ENCODE data around the gene REP15. TPM values are rescaled to one million over a fixed set of nuclear protein-coding genes. Genes with fewer than 3 reads are reported as not detected.

REP15 gene
- total RNA-seq, 1 experiment from 2014 or later = 1.4 TPM

DNA sequence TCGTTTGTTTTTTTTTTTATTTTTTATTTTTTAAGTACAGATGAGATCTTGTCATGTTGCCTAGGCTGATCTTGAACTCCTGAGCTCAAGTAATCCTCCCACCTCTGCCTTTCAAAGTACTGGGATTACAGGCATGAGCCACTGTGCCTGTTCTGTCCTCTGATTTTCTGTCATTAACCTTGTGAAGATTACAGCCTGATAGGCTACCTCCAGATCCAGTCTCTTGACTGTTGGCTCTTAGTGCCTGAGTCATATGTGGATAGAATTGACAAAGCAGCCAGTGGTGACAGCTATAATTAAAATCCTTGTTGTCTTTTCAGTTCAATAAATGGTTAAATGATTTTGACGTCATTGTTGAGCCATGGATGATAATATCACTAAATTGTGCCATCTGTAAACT, 21.3 kb upstream of the REP15 start:
- ChIA-PET POLR2A (ENCODE audit: unreplicated experiment) (interaction anchor here (0.6 kb wide), 1 partner anchor 66 kb away, joined by 4 read pairs; no protein-coding TSS in a partner anchor), CTCF (interaction anchor here (0.6 kb wide), 1 partner anchor 197 kb away, joined by 12 read pairs; no protein-coding TSS in a partner anchor)
- Histone ChIP-seq H3K27ac (no peak overlapping the region), H3F3A (ENCODE audit: insufficient read depth, low read depth) (no peaks in the 10 kb centered on the region), H3K4me2 (no peak overlapping the region), H3K4me3 (no peak overlapping the region), H3K9me2 (ENCODE audit: insufficient read depth) (no peaks in the 10 kb centered on the region), H3K4me1 (replicated peaks; ENCODE audit: insufficient read depth) (no peaks in the 10 kb centered on the region), H3K27me3 (ENCODE audit: insufficient read depth, low read depth) (no peaks in the 10 kb centered on the region), H3K9me3 (ENCODE audit: insufficient read depth, low read depth) (no peaks in the 10 kb centered on the region), H4K20me1 (ENCODE audit: insufficient read depth) (no peaks in the 10 kb centered on the region), H3K36me3 (ENCODE audit: low read depth) (0 out of 2 replicates have a peak, but pooled peaks cover 7% of the 10 kb centered on the region), H2AFZ (no peak overlapping the region), H3K79me2 (ENCODE audit: low read depth) (no peaks in the 10 kb centered on the region)
- TF ChIP-seq, protein P1, sequence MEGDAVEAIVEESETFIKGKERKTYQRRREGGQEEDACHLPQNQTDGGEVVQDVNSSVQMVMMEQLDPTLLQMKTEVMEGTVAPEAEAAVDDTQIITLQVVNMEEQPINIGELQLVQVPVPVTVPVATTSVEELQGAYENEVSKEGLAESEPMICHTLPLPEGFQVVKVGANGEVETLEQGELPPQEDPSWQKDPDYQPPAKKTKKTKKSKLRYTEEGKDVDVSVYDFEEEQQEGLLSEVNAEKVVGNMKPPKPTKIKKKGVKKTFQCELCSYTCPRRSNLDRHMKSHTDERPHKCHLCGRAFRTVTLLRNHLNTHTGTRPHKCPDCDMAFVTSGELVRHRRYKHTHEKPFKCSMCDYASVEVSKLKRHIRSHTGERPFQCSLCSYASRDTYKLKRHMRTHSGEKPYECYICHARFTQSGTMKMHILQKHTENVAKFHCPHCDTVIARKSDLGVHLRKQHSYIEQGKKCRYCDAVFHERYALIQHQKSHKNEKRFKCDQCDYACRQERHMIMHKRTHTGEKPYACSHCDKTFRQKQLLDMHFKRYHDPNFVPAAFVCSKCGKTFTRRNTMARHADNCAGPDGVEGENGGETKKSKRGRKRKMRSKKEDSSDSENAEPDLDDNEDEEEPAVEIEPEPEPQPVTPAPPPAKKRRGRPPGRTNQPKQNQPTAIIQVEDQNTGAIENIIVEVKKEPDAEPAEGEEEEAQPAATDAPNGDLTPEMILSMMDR (conservative IDR thresholded peaks at IDR 0.05) = no peak
- TF ChIP-seq EZH2 (IDR thresholded peaks at IDR 0.05; ENCODE audit: low read depth) = no peak
- no TSS peak for BruUV-seq (replicated peaks)
- DNase-seq = no peak
- intact Hi-C loops (cut with micrococcal nuclease; ENCODE audit: unreplicated experiment) = no loop called here

DNA sequence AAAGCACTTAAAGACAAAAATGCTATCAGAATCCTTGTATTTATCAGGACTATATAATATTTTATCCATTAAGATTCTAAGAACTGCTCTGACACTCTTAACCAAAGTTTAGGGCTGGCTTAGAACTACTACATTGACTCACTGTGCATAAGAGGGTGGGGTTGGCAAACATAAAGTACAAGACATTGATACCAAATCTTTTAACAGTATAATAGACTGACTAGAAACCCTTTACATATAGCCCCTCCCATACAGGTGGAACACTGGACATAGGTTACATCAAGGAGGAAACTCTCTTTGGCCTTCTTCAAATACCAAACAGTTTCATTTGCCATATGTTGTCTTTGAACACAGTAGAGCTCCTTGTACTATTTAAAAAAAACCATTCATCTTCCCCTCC, 15.6 kb upstream of the REP15 start:
- no peak overlapping the region for H3K4me3 ChIP-seq
- BruUV-seq (replicated peaks) = no TSS peak
- intact Hi-C loops (cut with micrococcal nuclease; ENCODE audit: unreplicated experiment) = no loop called here
- H3F3A ChIP-seq (ENCODE audit: insufficient read depth, low read depth) = no peaks in the 10 kb centered on the region
- H3K4me2 ChIP-seq = no peak overlapping the region
- DNase-seq = no peak
- CTCF ChIA-PET = interaction anchor here (0.6 kb wide), 1 partner anchor 305 kb away, joined by 3 read pairs; no protein-coding TSS in a partner anchor
- 0 out of 2 replicates have a peak, but pooled peaks cover 8% of the 10 kb centered on the region for H3K36me3 ChIP-seq (ENCODE audit: low read depth)
- no peaks in the 10 kb centered on the region for H3K79me2 ChIP-seq (ENCODE audit: low read depth)
- no peaks in the 10 kb centered on the region for H3K27me3 ChIP-seq (ENCODE audit: insufficient read depth, low read depth)
- POLR2A ChIA-PET (ENCODE audit: unreplicated experiment) = no interaction called here
- H2AFZ ChIP-seq = no peak overlapping the region
- H3K4me1 ChIP-seq (replicated peaks; ENCODE audit: insufficient read depth) = no peaks in the 10 kb centered on the region; the same call in 1 of the 2 replicates
- H3K9me2 ChIP-seq (ENCODE audit: insufficient read depth) = no peaks in the 10 kb centered on the region
- no peaks in the 10 kb centered on the region for H3K9me3 ChIP-seq (ENCODE audit: insufficient read depth, low read depth)
- TF ChIP-seq, protein P1 (conservative IDR thresholded peaks at IDR 0.05) = no peak
- TF ChIP-seq EZH2 (IDR thresholded peaks at IDR 0.05; ENCODE audit: low read depth) = no peak
- H4K20me1 ChIP-seq (ENCODE audit: insufficient read depth) = no peaks in the 10 kb centered on the region
- H3K27ac ChIP-seq = no peak overlapping the region

DNA sequence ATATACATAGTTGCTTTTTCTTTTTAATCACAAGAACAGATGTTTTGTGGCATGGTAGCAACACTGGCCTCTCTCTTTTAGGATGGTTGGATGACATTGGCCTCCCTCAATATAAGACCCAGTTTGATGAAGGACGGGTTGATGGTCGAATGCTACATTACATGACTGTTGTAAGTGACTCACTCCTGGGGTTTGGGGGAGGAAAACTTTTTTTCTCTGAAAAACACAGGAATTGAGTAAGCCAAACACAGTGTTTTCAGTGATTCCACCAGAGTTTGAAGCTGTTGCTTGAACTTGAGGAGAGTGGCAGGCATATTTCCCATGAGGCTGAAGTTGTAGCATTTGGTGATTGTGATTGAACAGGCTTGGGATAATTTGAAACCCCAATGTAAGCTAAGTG, 13.7 kb upstream of the REP15 start:
- H3K9me3 ChIP-seq (ENCODE audit: insufficient read depth, low read depth) = no peaks in the 10 kb centered on the region
- 0 out of 2 replicates have a peak, but pooled peaks cover 8% of the 10 kb centered on the region for H3K36me3 ChIP-seq (ENCODE audit: low read depth)
- no peak for TF ChIP-seq EZH2 (IDR thresholded peaks at IDR 0.05; ENCODE audit: low read depth)
- TF ChIP-seq, protein P1 (conservative IDR thresholded peaks at IDR 0.05) = no peak
- no peak overlapping the region for H2AFZ ChIP-seq
- BruUV-seq (replicated peaks) = no TSS peak
- DNase-seq = no peak
- H3K4me3 ChIP-seq = no peak overlapping the region
- no peaks in the 10 kb centered on the region for H3K9me2 ChIP-seq (ENCODE audit: insufficient read depth)
- H3K4me1 ChIP-seq (replicated peaks; ENCODE audit: insufficient read depth) = no peaks in the 10 kb centered on the region; the same call in 1 of the 2 replicates
- H3F3A ChIP-seq (ENCODE audit: insufficient read depth, low read depth) = no peaks in the 10 kb centered on the region
- intact Hi-C loops (cut with micrococcal nuclease; ENCODE audit: unreplicated experiment) = no loop called here
- H3K4me2 ChIP-seq = no peak overlapping the region
- no peaks in the 10 kb centered on the region for H4K20me1 ChIP-seq (ENCODE audit: insufficient read depth)
- H3K27me3 ChIP-seq (ENCODE audit: insufficient read depth, low read depth) = no peaks in the 10 kb centered on the region
- H3K79me2 ChIP-seq (ENCODE audit: low read depth) = no peaks in the 10 kb centered on the region
- no peak overlapping the region for H3K27ac ChIP-seq
- ChIA-PET CTCF (no interaction called here), POLR2A (ENCODE audit: unreplicated experiment) (no interaction called here)
